Mucosa of stomach (tissue), 1 donor: ENCODE measurements around the gene CASQ1.

ENCODE experiments used
- H3K27me3 ChIP-seq: one replicate; pipeline ENCODE4 v1.7.0; 2013; ENCODE audit warnings: mild to moderate bottlenecking, low read length; ENCODE audit not compliant: control insufficient read depth, insufficient read depth
- H3K36me3 ChIP-seq: one replicate; pipeline ENCODE4 v1.7.0; 2013; ENCODE audit warnings: low read length; ENCODE audit not compliant: control insufficient read depth, insufficient read depth
- H3K4me1 ChIP-seq: one replicate; pipeline ENCODE4 v1.7.0; 2013; ENCODE audit warnings: mild to moderate bottlenecking, low read length; ENCODE audit not compliant: control insufficient read depth, insufficient read depth
- H3K4me3 ChIP-seq: one replicate; pipeline ENCODE4 v1.7.0; 2013; ENCODE audit warnings: low read length
- H3K9ac ChIP-seq: one replicate; pipeline ENCODE4 v1.7.0; 2013; ENCODE audit warnings: mild to moderate bottlenecking, low read length, moderate library complexity
- H3K9me3 ChIP-seq: one replicate; pipeline ENCODE4 v1.7.0; 2013; ENCODE audit warnings: mild to moderate bottlenecking, low read length, moderate library complexity; ENCODE audit not compliant: control insufficient read depth
- donor health status: Pancreatic carcinoma.

Gene CASQ1

GRCh38 chr1:160221089-160221488, 30.7 kb downstream of the CASQ1 start:
- no peak overlapping the region for H3K9ac ChIP-seq
- no peaks in the 10 kb centered on the region for H3K27me3 ChIP-seq
- H3K9me3 ChIP-seq = no peaks in the 10 kb centered on the region
- H3K4me1 ChIP-seq = peaks cover 25% of the 10 kb centered on the region
- no peak overlapping the region for H3K4me3 ChIP-seq
- peaks cover 17% of the 10 kb centered on the region for H3K36me3 ChIP-seq

DNA sequence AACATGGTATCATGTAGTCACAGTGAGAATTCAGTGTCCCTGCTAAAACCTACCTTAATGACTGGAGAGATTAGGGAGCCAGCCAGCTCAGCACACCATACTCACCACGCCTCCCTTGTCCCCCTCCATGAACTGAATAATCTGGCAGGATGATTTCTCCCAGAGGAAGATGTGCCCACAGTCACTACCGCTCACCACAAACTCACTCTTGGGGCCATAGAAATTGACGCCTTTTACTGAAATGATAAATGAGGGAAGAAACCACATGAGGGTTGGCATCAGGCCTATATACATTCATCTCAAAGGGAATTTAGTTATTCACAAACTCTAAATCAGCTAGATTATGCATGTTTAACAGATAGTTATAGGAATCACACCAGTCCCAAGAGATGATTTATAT, 32.2 kb downstream of the CASQ1 start:
- Histone ChIP-seq H3K27me3 (no peaks in the 10 kb centered on the region), H3K4me3 (no peak overlapping the region), H3K9ac (no peak overlapping the region), H3K4me1 (peaks cover 20% of the 10 kb centered on the region), H3K36me3 (peaks cover 17% of the 10 kb centered on the region), H3K9me3 (no peaks in the 10 kb centered on the region)

GRCh38 chr1:160224606-160225005, 34.2 kb downstream of the CASQ1 start:
- Histone ChIP-seq H3K9ac (no peak overlapping the region), H3K27me3 (no peaks in the 10 kb centered on the region), H3K36me3 (peaks cover 17% of the 10 kb centered on the region), H3K4me3 (no peak overlapping the region), H3K9me3 (no peaks in the 10 kb centered on the region), H3K4me1 (peaks cover 8% of the 10 kb centered on the region)

DNA sequence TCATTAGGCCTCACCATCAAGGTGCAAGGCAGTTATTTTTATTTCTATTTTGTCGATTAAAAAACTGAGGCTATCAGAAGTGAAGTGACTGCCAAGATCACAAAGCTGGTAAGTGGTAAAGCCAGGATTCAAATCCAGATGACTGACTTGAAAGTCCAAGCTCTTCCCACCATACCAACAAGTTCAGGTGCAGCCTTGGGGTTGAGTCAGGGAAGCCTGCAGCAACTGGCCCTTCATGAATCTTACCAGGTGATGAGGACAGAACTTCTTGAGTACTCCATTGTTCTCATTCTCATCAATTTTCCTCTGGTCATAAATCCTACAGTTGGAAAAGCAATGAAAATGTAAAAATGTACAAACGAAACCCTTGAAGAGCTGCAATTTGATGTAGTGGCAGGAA, 35.0 kb downstream of the CASQ1 start:
- no peak overlapping the region for H3K9ac ChIP-seq
- H3K36me3 ChIP-seq = peaks cover 17% of the 10 kb centered on the region
- peaks cover 3% of the 10 kb centered on the region for H3K4me1 ChIP-seq
- H3K27me3 ChIP-seq = no peaks in the 10 kb centered on the region
- H3K9me3 ChIP-seq = no peaks in the 10 kb centered on the region
- H3K4me3 ChIP-seq = no peak overlapping the region

GRCh38 chr1:160226623-160227022, 36.2 kb downstream of the CASQ1 start:
- no peaks in the 10 kb centered on the region for H3K9me3 ChIP-seq
- H3K4me1 ChIP-seq = no peaks in the 10 kb centered on the region
- H3K27me3 ChIP-seq = no peaks in the 10 kb centered on the region
- H3K36me3 ChIP-seq = peaks cover 17% of the 10 kb centered on the region
- no peak overlapping the region for H3K9ac ChIP-seq
- no peak overlapping the region for H3K4me3 ChIP-seq

DNA sequence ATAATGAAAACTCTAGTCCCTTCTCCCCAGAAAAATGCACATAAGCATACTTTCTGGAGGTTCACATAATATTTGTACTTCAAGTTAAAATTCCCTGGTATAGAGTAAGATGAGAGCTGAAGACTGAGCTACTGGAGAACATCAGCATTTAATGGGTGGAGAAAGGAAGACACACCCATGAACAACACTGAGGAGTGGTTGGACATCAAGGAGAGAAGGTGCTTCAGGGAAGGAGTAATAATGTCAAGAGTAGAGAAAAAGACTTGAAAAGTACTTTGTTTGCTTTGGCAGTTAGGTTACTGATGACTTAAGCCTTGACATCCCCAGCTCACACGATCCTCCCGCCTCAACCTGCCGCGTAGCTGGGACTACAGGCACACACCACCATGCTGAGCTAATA, 36.7 kb downstream of the CASQ1 start:
- peaks cover 17% of the 10 kb centered on the region for H3K36me3 ChIP-seq
- no peaks in the 10 kb centered on the region for H3K27me3 ChIP-seq
- H3K9me3 ChIP-seq = no peaks in the 10 kb centered on the region
- no peak overlapping the region for H3K4me3 ChIP-seq
- H3K9ac ChIP-seq = no peak overlapping the region
- H3K4me1 ChIP-seq = no peaks in the 10 kb centered on the region

- no peaks in the 10 kb centered on the region for H3K4me1 ChIP-seq
- H3K9ac ChIP-seq = no peak overlapping the region
- H3K9me3 ChIP-seq = no peaks in the 10 kb centered on the region
- H3K27me3 ChIP-seq = no peaks in the 10 kb centered on the region
- peaks cover 17% of the 10 kb centered on the region for H3K36me3 ChIP-seq
- H3K4me3 ChIP-seq = no peak overlapping the region
These were observed 37.2 kb downstream of the CASQ1 start for GRCh38 chr1:160227561-160227960.

GRCh38 chr1:160228431-160228830, 38.1 kb downstream of the CASQ1 start:
- Histone ChIP-seq H3K9ac (no peak overlapping the region), H3K4me1 (no peaks in the 10 kb centered on the region), H3K36me3 (peaks cover 10% of the 10 kb centered on the region), H3K9me3 (no peaks in the 10 kb centered on the region), H3K4me3 (no peak overlapping the region), H3K27me3 (no peaks in the 10 kb centered on the region)

- Histone ChIP-seq H3K36me3 (no peaks in the 10 kb centered on the region), H3K27me3 (no peaks in the 10 kb centered on the region), H3K4me3 (no peak overlapping the region), H3K9me3 (no peaks in the 10 kb centered on the region), H3K9ac (no peak overlapping the region), H3K4me1 (no peaks in the 10 kb centered on the region)
These were observed 42.5 kb downstream of the CASQ1 start for GRCh38 chr1:160232911-160233310.

DNA sequence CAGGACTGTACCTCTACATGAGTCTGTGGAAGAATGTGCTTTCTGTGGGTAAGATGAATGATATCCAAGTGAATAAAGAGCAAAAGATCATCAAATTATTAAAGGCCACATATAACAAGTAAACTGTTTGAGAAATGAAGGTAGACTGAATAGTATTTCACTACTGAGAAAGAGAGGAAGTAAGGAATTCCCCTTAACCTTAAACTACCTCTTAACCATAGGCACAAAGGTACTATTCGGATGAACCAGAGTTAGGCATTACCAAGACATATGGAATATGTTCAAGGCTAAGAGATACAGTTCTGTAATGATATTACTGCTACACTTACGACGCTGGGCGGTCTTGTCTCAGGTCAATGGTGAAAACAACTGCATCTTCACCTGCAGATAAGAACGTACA, 46.4 kb downstream of the CASQ1 start:
- no peaks in the 10 kb centered on the region for H3K9me3 ChIP-seq
- H3K36me3 ChIP-seq = peaks cover 18% of the 10 kb centered on the region
- H3K9ac ChIP-seq = no peak overlapping the region
- no peak overlapping the region for H3K4me3 ChIP-seq
- no peaks in the 10 kb centered on the region for H3K4me1 ChIP-seq
- no peaks in the 10 kb centered on the region for H3K27me3 ChIP-seq

DNA sequence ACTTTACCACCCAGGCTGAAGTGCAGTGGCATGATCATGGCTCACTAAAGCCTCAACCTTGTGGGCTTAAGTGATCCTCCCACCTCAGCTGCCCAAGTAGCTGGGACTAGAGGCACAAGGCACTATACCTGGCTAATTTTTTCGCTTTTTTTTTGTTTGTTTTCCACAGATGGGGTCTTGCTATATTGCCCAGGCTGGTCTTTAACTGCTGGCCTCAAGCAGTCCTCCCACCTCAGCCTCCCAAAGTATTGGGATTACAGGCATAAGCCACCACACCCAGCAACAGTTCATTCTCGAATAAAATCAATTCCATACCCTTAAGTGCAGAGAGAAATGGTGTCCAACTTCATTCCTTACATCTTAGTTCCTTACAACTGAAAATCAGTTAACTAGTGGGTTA, 47.2 kb downstream of the CASQ1 start:
- no peaks in the 10 kb centered on the region for H3K9me3 ChIP-seq
- H3K27me3 ChIP-seq = no peaks in the 10 kb centered on the region
- no peak overlapping the region for H3K4me3 ChIP-seq
- no peak overlapping the region for H3K9ac ChIP-seq
- H3K36me3 ChIP-seq = peaks cover 18% of the 10 kb centered on the region
- no peaks in the 10 kb centered on the region for H3K4me1 ChIP-seq

- Histone ChIP-seq H3K4me3 (no peak overlapping the region), H3K4me1 (no peaks in the 10 kb centered on the region), H3K9ac (no peak overlapping the region), H3K36me3 (peaks cover 18% of the 10 kb centered on the region), H3K27me3 (no peaks in the 10 kb centered on the region), H3K9me3 (no peaks in the 10 kb centered on the region)
These were observed 48.0 kb downstream of the CASQ1 start for GRCh38 chr1:160238408-160238807.

- no peak overlapping the region for H3K9ac ChIP-seq
- H3K4me1 ChIP-seq = no peaks in the 10 kb centered on the region
- H3K4me3 ChIP-seq = no peak overlapping the region
- H3K9me3 ChIP-seq = no peaks in the 10 kb centered on the region
- peaks cover 18% of the 10 kb centered on the region for H3K36me3 ChIP-seq
- no peaks in the 10 kb centered on the region for H3K27me3 ChIP-seq
These were observed 49.4 kb downstream of the CASQ1 start for GRCh38 chr1:160239582-160240299.
